Measurements from ENCODE around the gene IL32. TPM values are rescaled to one million over a fixed set of nuclear protein-coding genes. Genes with fewer than 3 reads are reported as not detected.
"Not testable (repeated sequence)": the region's sequence is repeated elsewhere in the genome, so short reads cannot be mapped to it uniquely, and the experiment has no call there.

Gene IL32
- total and polyA plus RNA-seq, 5 experiments from 2014 or later: 363 to 2,118 (median 1,686) TPM

- DNase-seq, H3K9me3 Mint-ChIP-seq, H3K27me3 Mint-ChIP-seq, ATAC-seq: not testable (repeated sequence)
- peak overlapping the region in 5 of 10 donors; percentile 29 to 92 (median 79) for H3K27ac Mint-ChIP-seq
- peaks cover 0 to 16% (median 0%) of the 10 kb centered on the region in 3 donors for H3K36me3 Mint-ChIP-seq
- peak overlapping the region in 6 of 10 donors; percentile 26 to 74 (median 60) for H3K4me3 Mint-ChIP-seq
- H3K4me1 Mint-ChIP-seq: peaks cover 27 to 58% (median 50%) of the 10 kb centered on the region in 4 donors
- POLR2A ChIA-PET: interaction anchor here (1.1 to 15.7 kb wide), 4 partner anchors 9 to 107 kb away, joined by 3 to 278 read pairs (median 34); partner anchors contain the start of genes IL32 and ZNF213
Measured at GRCh38 chr16:3055734-3056115, 9.7 kb upstream of the IL32 start.

GRCh38 chr16:3056336-3057180 is 8.9 kb upstream of the IL32 start:
- DNase-seq (no peak), ATAC-seq (no peak)
- Mint-ChIP-seq H3K36me3 (peaks cover 0 to 16% (median 0%) of the 10 kb centered on the region in 3 donors), H3K27me3 (no peaks in the 10 kb centered on the region), H3K4me1 (peaks cover 26 to 55% (median 48%) of the 10 kb centered on the region in 4 donors), H3K27ac (peak overlapping the region in 3 of 10 donors; percentile 29 to 60 (median 56)), H3K4me3 (peak overlapping the region in 9 of 10 donors; percentile 33 to 88 (median 64)), H3K9me3 (no peaks in the 10 kb centered on the region)
- POLR2A ChIA-PET: interaction anchor here (1.1 to 15.7 kb wide), 6 partner anchors 9 to 106 kb away, joined by 3 to 278 read pairs (median 14); partner anchors contain the start of genes IL32, MMP25 and ZNF213

- H3K4me1 Mint-ChIP-seq: peaks cover 23 to 58% (median 48%) of the 10 kb centered on the region in 4 donors
- POLR2A ChIA-PET: interaction anchor here (1.2 to 15.7 kb wide), 12 partner anchors 10 to 159 kb away, joined by 3 to 278 read pairs (median 6); partner anchors contain the start of genes MMP25, ZNF213 and ZSCAN10
- DNase-seq: no peak
- H3K9me3 Mint-ChIP-seq: no peaks in the 10 kb centered on the region
- peak overlapping the region in 9 of 10 donors; percentile 9 to 85 (median 58) for H3K27ac Mint-ChIP-seq
- H3K27me3 Mint-ChIP-seq: no peaks in the 10 kb centered on the region
- H3K4me3 Mint-ChIP-seq: peak overlapping the region; percentile 33 to 88 (median 66)
- peaks cover 0 to 16% (median 0%) of the 10 kb centered on the region in 3 donors for H3K36me3 Mint-ChIP-seq
- ATAC-seq: no peak
Measured at GRCh38 chr16:3057181-3058138, 8.0 kb upstream of the IL32 start.

GRCh38 chr16:3058139-3059030 is 7.1 kb upstream of the IL32 start:
- ATAC-seq (peak; percentile 43 to 61), DNase-seq (peak in 5 of 10 donors; percentile 39 to 75 (median 46))
- Mint-ChIP-seq H3K36me3 (peaks cover 0 to 16% (median 0%) of the 10 kb centered on the region in 3 donors), H3K27me3 (no peaks in the 10 kb centered on the region), H3K27ac (peak overlapping the region in 9 of 10 donors; percentile 71 to 94 (median 87)), H3K4me1 (peaks cover 26 to 64% (median 55%) of the 10 kb centered on the region in 4 donors), H3K4me3 (peak overlapping the region; percentile 82 to 95 (median 87)), H3K9me3 (no peaks in the 10 kb centered on the region)
- POLR2A ChIA-PET: interaction anchor here (0.5 to 15.7 kb wide), 26 partner anchors 10 to 1215 kb away, joined by 3 to 278 read pairs (median 6); partner anchors contain the start of genes HCFC1R1, MMP25, TFAP4 and ZNF213

- H3K27ac Mint-ChIP-seq: peak overlapping the region; percentile 84 to 95 (median 92)
- POLR2A ChIA-PET: interaction anchor here (0.6 to 15.7 kb wide), 28 partner anchors 10 to 1214 kb away, joined by 3 to 278 read pairs (median 6); partner anchors contain the start of genes MMP25, TFAP4, ZNF213 and ZNF263
- no peaks in the 10 kb centered on the region for H3K27me3 Mint-ChIP-seq
- ATAC-seq: peak; percentile 90
- peak; percentile 75 to 93 (median 90) for DNase-seq
- peak overlapping the region; percentile 83 to 95 (median 88) for H3K4me3 Mint-ChIP-seq
- peaks cover 23 to 64% (median 55%) of the 10 kb centered on the region in 4 donors for H3K4me1 Mint-ChIP-seq
- peaks cover 0 to 10% (median 0%) of the 10 kb centered on the region in 3 donors for H3K36me3 Mint-ChIP-seq
- no peaks in the 10 kb centered on the region for H3K9me3 Mint-ChIP-seq
Measured at GRCh38 chr16:3059041-3059722, 6.3 kb upstream of the IL32 start.

GRCh38 chr16:3059723-3060242 is 5.7 kb upstream of the IL32 start:
- no peaks in the 10 kb centered on the region for H3K27me3 Mint-ChIP-seq
- no peaks in the 10 kb centered on the region for H3K9me3 Mint-ChIP-seq
- POLR2A ChIA-PET: interaction anchor here (0.6 to 15.7 kb wide), 20 partner anchors 9 to 400 kb away, joined by 3 to 278 read pairs (median 6); partner anchors contain the start of genes MMP25, ZNF213 and ZSCAN10
- H3K36me3 Mint-ChIP-seq: peaks cover 0 to 6% (median 0%) of the 10 kb centered on the region in 3 donors
- H3K4me3 Mint-ChIP-seq: peak overlapping the region; percentile 82 to 92 (median 84)
- DNase-seq (no peak), ATAC-seq (no peak)
- peak overlapping the region; percentile 84 to 95 (median 92) for H3K27ac Mint-ChIP-seq
- peaks cover 20 to 64% (median 53%) of the 10 kb centered on the region in 4 donors for H3K4me1 Mint-ChIP-seq

GRCh38 chr16:3060339-3061127 is 4.9 kb upstream of the IL32 start:
- ATAC-seq (no peak), DNase-seq (no peak)
- Mint-ChIP-seq H3K27me3 (no peaks in the 10 kb centered on the region), H3K9me3 (no peaks in the 10 kb centered on the region), H3K4me1 (peaks cover 18 to 64% (median 52%) of the 10 kb centered on the region in 4 donors), H3K4me3 (peak overlapping the region; percentile 82 to 92 (median 84)), H3K27ac (peak overlapping the region in 9 of 10 donors; percentile 52 to 95 (median 92)), H3K36me3 (peaks cover under 1 to 5% (median under 1%) of the 10 kb centered on the region in 3 donors)
- POLR2A ChIA-PET: interaction anchor here (0.7 to 15.7 kb wide), 15 partner anchors 8 to 106 kb away, joined by 3 to 278 read pairs (median 8); partner anchors contain the start of genes MMP25, ZNF213 and ZSCAN10

- Mint-ChIP-seq H3K4me3 (no peak overlapping the region), H3K4me1 (peaks cover 21 to 60% (median 48%) of the 10 kb centered on the region in 4 donors), H3K27me3 (no peaks in the 10 kb centered on the region), H3K9me3 (no peaks in the 10 kb centered on the region), H3K36me3 (peaks cover 7 to 10% (median 9%) of the 10 kb centered on the region in 3 donors), H3K27ac (peak overlapping the region in 7 of 10 donors; percentile 7 to 100 (median 91))
- POLR2A ChIA-PET: interaction anchor here (0.7 to 17.1 kb wide), 5 partner anchors 9 to 1291 kb away, joined by 3 to 278 read pairs (median 155); partner anchors contain the start of genes ZNF213 and ZSCAN10
- ATAC-seq (no peak), DNase-seq (no peak)
Measured at GRCh38 chr16:3062553-3062952, 2.9 kb upstream of the IL32 start.

- H3K36me3 Mint-ChIP-seq: peaks cover 7 to 21% (median 9%) of the 10 kb centered on the region in 3 donors
- DNase-seq (no peak), ATAC-seq (no peak)
- H3K9me3 Mint-ChIP-seq: no peaks in the 10 kb centered on the region
- no peaks in the 10 kb centered on the region for H3K27me3 Mint-ChIP-seq
- POLR2A ChIA-PET: interaction anchor here (0.6 to 17.1 kb wide), 12 partner anchors 8 to 97 kb away, joined by 3 to 278 read pairs (median 9); partner anchors contain the start of genes MMP25, ZNF213 and ZSCAN10
- H3K4me3 Mint-ChIP-seq: peak overlapping the region; percentile 62 to 100 (median 99)
- peaks cover 26 to 65% (median 57%) of the 10 kb centered on the region in 4 donors for H3K4me1 Mint-ChIP-seq
- peak overlapping the region; percentile 94 to 100 (median 98) for H3K27ac Mint-ChIP-seq
Measured at GRCh38 chr16:3063625-3064386, 1.6 kb upstream of the IL32 start.
